Fibroblast of upper back skin (primary cell): ENCODE data around the gene PRR11.
"Not testable (repeated sequence)": the region's sequence is repeated elsewhere in the genome, so short reads cannot be mapped to it uniquely, and the experiment has no call there.

ENCODE experiments used
- DNase-seq: peaks from one replicate; pipeline ENCODE4 v3.0.0-alpha.2; 2013

PRR11 gene

DNA sequence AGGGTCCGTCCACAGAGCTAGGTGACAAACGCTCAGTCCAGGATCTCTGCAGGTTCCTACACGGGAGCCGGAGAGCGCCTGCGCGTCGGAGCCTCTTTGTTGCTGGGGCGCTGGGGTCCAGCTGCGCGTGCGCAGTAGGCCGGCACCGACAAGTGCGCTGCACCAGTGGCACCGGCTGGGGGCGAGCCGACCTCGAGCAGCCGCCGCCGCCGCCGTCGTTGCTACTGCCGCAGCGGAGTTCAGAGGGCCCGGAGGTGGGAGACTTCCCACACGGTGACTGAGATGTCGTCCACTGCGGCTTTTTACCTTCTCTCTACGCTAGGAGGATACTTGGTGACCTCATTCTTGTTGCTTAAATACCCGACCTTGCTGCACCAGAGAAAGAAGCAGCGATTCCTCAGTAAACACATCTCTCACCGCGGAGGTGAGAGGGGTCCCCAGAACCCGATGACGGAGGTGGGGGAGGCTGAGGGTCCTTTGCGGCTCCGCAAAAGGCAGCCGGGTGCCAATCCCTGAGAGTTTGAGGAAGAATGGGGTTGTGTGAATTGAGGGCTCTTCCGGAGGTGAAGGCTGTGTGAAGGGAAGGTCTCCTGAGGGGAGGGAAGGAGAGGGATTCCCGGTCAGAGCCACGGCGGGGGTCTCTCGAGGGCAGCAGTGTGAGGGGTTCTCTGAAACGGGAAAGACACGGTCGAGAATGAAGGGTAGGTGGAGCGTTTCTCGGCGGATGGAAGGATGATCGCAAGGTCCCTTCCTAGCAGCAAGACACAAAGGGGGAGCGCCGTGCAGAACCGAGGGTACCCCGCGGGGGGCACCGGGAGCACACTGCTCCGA, 65.0 kb downstream of the PRR11 start, which contains the start of gene GDPD1:
Gene GDPD1, plus strand, starts transcription at position 184 of the 831 bp plus-strand sequence. Its CDS starts 99 bp downstream, at position 283.
- DNase-seq: peak; percentile 91

DNA sequence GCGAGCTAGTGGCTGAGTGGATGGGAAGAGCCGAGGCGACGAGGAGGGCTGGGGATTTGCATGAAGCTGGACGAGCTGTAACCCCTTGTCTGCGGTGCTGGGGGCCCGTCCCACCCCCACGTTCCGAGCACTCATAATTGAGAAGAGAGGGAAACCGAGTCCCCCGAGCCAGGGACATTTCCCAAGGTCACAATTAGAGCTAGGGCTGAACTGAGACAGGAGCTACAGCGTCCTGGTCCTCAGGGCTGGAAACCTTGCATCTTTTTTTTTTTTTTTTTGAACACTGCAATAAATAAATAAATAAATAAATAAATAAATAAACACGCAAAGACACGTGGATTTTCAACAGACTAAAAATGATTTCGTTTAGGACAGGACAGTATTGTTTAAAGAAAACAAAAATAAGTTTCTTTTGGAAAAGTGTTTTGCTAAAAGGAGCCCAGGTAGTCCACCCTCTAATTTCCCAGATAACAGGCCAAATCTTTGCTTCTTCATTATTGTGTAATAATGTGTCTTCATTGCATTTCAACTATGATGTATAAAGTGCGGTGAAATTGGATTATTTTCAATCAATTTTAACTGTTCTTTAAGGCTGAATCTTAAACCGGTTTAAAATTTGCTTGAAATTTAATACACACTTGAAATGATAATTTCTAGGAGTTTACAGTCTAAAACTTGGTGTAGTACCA, 65.8 kb downstream of the PRR11 start:
- no peak for DNase-seq

DNA sequence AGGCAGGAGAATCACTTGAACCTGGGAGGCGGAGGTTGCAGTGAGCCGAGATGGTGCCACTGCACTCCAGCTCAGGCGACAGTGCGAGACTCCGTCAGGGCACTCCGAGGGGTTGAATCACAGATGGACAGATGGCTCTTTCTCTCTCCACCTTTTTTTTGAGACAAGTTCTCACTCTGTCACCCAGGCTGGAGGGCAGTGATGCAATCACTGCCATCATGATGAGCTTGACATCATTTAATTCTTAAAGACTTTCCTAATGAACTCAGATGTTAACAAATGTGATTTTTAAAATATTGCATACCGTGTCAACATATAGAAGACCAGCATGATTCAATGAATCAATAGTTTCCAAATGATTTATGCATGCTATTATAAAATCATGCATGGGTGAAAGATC, 68.3 kb downstream of the PRR11 start:
- DNase-seq: no peak

- not testable (repeated sequence) for DNase-seq
Measured at GRCh38 chr17:59228588-59228987, 73.0 kb downstream of the PRR11 start.

DNA sequence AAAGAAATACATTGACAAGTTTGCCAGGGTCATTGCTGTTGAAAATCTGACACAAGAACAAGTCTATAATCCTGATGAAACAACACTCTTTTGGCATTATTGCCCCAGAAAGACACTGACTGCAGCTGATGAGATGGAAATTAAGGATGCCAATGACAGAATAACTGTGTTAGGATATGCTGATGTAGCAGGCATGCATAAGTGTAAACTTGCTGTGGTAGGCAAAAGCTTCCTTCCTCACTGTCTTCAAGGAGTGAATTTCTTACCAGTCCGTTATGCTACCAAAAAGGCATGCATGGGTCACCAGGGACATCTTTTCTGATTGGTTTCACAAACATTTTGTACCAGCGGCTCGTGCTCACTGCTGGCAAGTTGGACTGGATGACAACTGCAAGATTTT, 75.2 kb downstream of the PRR11 start:
- DNase-seq: no peak

DNA sequence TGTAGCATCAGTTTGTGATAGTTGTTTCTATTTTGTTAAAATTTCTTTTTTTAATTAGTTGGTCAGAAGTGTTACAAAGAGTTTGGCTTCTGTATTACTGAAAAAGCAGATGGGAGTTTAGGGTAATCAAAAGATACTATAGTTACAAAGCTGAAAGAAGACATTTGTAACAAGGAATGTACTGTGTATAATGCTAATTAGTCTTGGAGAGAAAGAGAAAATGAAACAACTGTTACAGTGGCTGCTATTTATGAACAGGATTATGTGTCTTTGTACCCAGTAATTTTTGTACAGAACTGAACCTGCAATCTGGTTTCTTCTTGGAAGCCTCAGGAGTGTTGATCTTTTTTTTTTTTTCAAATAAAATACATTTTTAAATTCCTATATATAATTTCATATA, 79.1 kb downstream of the PRR11 start:
- DNase-seq: no peak

DNA sequence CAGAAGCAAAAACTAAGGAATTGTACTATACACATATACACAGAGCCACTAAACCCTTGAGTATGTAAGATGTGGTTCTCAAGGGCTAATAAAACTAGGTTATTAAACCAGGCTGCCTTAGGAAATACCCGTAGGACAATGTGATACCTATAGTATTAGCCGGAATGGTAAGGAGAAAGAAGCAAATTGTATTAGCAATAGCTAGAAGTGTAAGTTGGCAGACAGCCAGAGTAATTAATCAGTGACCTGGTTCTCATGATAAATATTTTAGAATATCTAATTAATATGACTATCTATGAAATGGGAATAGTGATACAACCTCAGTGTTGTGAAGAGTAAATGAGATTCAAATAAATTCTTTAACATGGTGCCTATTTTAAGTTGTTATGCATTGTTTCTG, 83.4 kb downstream of the PRR11 start:
- no peak for DNase-seq

DNA sequence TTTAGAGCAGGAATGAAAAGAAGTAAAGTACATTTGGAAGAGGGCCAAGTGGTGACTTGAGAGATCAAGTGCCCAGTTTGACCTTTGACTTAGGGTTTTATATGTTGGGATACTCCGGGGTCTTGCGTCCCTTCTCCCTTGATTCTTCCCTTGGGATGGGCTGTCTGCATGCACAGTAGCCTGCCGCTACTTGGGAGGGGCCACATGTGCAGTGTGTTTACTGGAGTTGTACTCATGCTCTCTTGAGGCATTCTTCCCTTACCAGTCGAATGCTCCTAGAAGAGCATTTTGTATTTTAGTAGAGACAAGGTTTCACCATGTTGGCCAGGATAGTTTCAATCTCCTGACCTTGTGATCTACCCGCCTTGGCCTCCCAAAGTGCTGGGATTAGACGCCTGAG, 88.5 kb downstream of the PRR11 start:
- DNase-seq: no peak
